ENCODE measurements around the gene CCDC158.

The CCDC158 gene

DNA sequence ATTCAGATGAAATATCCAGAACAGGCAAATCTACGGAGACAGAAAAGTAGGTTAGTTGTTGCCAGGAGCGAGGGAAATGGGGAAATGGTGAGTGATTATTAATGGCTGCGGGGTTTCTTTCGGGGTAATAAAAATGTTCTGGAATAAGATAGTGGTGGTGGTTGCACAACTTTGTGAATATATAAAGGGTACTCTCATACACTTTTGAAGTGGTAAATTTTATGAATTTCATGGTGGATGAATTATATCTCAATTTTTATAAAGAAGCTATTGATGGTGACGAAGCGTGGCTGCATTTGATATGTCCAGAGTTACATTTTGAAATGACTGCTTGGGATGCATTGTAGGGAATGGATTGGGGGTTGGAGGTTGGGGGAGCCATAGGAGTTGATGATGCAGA is 153.1 kb downstream of the CCDC158 start:
- TF ChIP-seq, protein P1, sequence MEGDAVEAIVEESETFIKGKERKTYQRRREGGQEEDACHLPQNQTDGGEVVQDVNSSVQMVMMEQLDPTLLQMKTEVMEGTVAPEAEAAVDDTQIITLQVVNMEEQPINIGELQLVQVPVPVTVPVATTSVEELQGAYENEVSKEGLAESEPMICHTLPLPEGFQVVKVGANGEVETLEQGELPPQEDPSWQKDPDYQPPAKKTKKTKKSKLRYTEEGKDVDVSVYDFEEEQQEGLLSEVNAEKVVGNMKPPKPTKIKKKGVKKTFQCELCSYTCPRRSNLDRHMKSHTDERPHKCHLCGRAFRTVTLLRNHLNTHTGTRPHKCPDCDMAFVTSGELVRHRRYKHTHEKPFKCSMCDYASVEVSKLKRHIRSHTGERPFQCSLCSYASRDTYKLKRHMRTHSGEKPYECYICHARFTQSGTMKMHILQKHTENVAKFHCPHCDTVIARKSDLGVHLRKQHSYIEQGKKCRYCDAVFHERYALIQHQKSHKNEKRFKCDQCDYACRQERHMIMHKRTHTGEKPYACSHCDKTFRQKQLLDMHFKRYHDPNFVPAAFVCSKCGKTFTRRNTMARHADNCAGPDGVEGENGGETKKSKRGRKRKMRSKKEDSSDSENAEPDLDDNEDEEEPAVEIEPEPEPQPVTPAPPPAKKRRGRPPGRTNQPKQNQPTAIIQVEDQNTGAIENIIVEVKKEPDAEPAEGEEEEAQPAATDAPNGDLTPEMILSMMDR (conservative IDR thresholded peaks at IDR 0.05; ENCODE audit: low read depth, low read length) = no peak
- DNase-seq (ENCODE audit: low read depth) = no peak
- H3K4me3 ChIP-seq (ENCODE audit: low read depth, low read length) = no peak overlapping the region

- TF ChIP-seq, protein P1 (conservative IDR thresholded peaks at IDR 0.05; ENCODE audit: low read depth, low read length) = no peak
- DNase-seq (ENCODE audit: low read depth) = no peak
- H3K4me3 ChIP-seq (ENCODE audit: low read depth, low read length) = no peak overlapping the region
Measured at GRCh38 chr4:76266627-76267026, 154.3 kb downstream of the CCDC158 start.

- H3K4me3 ChIP-seq (ENCODE audit: low read depth, low read length) = no peak overlapping the region
- TF ChIP-seq, protein P1 (conservative IDR thresholded peaks at IDR 0.05; ENCODE audit: low read depth, low read length) = no peak
- no peak for DNase-seq (ENCODE audit: low read depth)
Measured at GRCh38 chr4:76265631-76266218, 155.2 kb downstream of the CCDC158 start.

Data from choroid plexus epithelial cell (primary cell).